HEK293T (cell line): Measurements from ENCODE around the gene CRAT.

Experiments used
- HDGF ChIP-seq: fragments of 450-650 bp; IDR thresholded peaks from 2 replicates; pipeline ENCODE4 v1.6.1; 2017; ENCODE audit warnings: antibody characterized with exemption, borderline replicate concordance
- LEF1 ChIP-seq: fragments of 450-650 bp; IDR thresholded peaks from 2 replicates; pipeline ENCODE4 v1.6.1; 2017; ENCODE audit warnings: mild to moderate bottlenecking, borderline replicate concordance
- SUZ12 ChIP-seq: fragments of 450-650 bp; IDR thresholded peaks from 2 replicates; pipeline ENCODE4 v1.6.1; 2016; ENCODE audit warnings: mild to moderate bottlenecking

- TF ChIP-seq HDGF (no peak), SUZ12 (no peak), LEF1 (no peak)
These were observed 29.1 kb downstream of the CRAT start for GRCh38 chr9:129081388-129081904.
